Peyer's patch (tissue), 4 donors: Measurements from ENCODE around the gene RNPEP. TPM values are rescaled to one million over a fixed set of nuclear protein-coding genes. Genes with fewer than 3 reads are reported as not detected.
"Not testable (repeated sequence)": the region's sequence is repeated elsewhere in the genome, so short reads cannot be mapped to it uniquely, and the experiment has no call there.

Source experiments
- DNase-seq, 3 donors: peaks; one replicate each; pipeline ENCODE4 v3.0.0-alpha.2; 2017 to 2019
- H3K27ac ChIP-seq, 4 donors: fragments of 200-600 bp; sonication (generic); one replicate each; pipeline ENCODE4 v1.5.1; 2016 to 2019
- H3K27me3 ChIP-seq, 2 donors: fragments of 200-600 bp; sonication (generic); one replicate each; pipeline ENCODE4 v1.5.1; 2019
- H3K36me3 ChIP-seq, 3 donors: fragments of 200-600 bp; sonication (generic); one replicate each; pipeline ENCODE4 v1.5.1; 2016 to 2019
- H3K4me1 ChIP-seq, 4 donors: fragments of 200-600 bp; sonication (generic); one replicate each; pipeline ENCODE4 v1.5.1; 2016 to 2019
- H3K4me3 ChIP-seq, 4 donors: fragments of 200-600 bp; sonication (generic); 1 replicate in 3 of 4; 2 replicates in 1 of 4; pipeline ENCODE4 v1.5.1; 2016 to 2019; ENCODE audit warnings: mild to moderate bottlenecking in 1 of 4
- H3K9me3 ChIP-seq, 4 donors: fragments of 200-600 bp; sonication (generic); one replicate each; pipeline ENCODE4 v1.5.1; 2016 to 2019; ENCODE audit warnings: mild to moderate bottlenecking in 1 of 4
- POLR2A ChIP-seq, 2 donors: fragments of 450-650 bp; IDR thresholded peaks; one replicate each; pipeline ENCODE4 v1.5.1; 2017; ENCODE audit warnings: antibody characterized with exemption in 2 of 2, mild to moderate bottlenecking in 2 of 2, moderate library complexity in 2 of 2
- total RNA-seq, 4 donors: library from RNA; depleted of rRNA; stranded (reverse); fragments of >200 nt; gene quantifications; one replicate each; pipeline ENCODE4 v1.1.0, GENCODE V29; 2016
- TF ChIP-seq, protein P1 (sequence below), 6 experiments: fragments of 450-650 bp in 4 of 6; fragments of 200-600 bp in 2 of 6; sonication (generic) in 1 of 6; IDR thresholded peaks; one replicate each; pipeline ENCODE4 v1.5.1; 2017 to 2019; ENCODE audit warnings: antibody characterized with exemption in 6 of 6, mild to moderate bottlenecking in 3 of 6, moderate library complexity in 1 of 6

The RNPEP gene
- total RNA-seq, 4 donors from 2014 or later, result 165 to 257 (median 204) TPM

DNA sequence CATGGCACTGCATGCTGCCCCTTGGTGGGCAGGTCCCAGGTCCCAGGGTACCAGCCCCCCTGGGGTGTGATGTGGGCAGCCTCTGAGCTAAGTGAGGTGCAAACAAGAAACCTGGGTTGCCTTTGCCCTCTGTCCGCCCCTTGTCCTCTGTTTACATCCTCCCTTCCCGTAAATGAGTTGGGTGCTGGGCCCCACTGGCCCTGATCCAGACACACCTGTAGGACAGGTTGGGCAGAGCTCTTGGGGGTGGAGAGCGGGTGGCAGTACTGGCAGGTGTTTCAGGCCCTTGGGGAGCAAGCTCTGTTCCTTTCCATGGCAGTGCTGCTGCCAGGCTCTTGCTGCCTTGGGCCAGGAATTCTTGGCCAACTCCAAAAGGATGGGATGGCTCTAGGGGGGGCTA, 63.8 kb downstream of the RNPEP start:
- TF ChIP-seq POLR2A (IDR thresholded peaks at IDR 0.05), result peak; percentile 49 to 83
- TF ChIP-seq, protein P1, sequence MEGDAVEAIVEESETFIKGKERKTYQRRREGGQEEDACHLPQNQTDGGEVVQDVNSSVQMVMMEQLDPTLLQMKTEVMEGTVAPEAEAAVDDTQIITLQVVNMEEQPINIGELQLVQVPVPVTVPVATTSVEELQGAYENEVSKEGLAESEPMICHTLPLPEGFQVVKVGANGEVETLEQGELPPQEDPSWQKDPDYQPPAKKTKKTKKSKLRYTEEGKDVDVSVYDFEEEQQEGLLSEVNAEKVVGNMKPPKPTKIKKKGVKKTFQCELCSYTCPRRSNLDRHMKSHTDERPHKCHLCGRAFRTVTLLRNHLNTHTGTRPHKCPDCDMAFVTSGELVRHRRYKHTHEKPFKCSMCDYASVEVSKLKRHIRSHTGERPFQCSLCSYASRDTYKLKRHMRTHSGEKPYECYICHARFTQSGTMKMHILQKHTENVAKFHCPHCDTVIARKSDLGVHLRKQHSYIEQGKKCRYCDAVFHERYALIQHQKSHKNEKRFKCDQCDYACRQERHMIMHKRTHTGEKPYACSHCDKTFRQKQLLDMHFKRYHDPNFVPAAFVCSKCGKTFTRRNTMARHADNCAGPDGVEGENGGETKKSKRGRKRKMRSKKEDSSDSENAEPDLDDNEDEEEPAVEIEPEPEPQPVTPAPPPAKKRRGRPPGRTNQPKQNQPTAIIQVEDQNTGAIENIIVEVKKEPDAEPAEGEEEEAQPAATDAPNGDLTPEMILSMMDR (IDR thresholded peaks at IDR 0.05), result peak in 2 of 6 experiments; percentile 3 to 27
- no peaks in the 10 kb centered on the region for H3K27me3 ChIP-seq
- H3K4me3 ChIP-seq, result no peak overlapping the region
- H3K9me3 ChIP-seq, result no peaks in the 10 kb centered on the region
- peak overlapping the region in 3 of 4 donors; percentile 79 to 96 (median 94) for H3K27ac ChIP-seq
- DNase-seq, result peak in 2 of 3 donors; percentile 92
- no peaks in the 10 kb centered on the region for H3K36me3 ChIP-seq
- peaks cover 0 to 29% (median 10%) of the 10 kb centered on the region in 4 donors for H3K4me1 ChIP-seq

DNA sequence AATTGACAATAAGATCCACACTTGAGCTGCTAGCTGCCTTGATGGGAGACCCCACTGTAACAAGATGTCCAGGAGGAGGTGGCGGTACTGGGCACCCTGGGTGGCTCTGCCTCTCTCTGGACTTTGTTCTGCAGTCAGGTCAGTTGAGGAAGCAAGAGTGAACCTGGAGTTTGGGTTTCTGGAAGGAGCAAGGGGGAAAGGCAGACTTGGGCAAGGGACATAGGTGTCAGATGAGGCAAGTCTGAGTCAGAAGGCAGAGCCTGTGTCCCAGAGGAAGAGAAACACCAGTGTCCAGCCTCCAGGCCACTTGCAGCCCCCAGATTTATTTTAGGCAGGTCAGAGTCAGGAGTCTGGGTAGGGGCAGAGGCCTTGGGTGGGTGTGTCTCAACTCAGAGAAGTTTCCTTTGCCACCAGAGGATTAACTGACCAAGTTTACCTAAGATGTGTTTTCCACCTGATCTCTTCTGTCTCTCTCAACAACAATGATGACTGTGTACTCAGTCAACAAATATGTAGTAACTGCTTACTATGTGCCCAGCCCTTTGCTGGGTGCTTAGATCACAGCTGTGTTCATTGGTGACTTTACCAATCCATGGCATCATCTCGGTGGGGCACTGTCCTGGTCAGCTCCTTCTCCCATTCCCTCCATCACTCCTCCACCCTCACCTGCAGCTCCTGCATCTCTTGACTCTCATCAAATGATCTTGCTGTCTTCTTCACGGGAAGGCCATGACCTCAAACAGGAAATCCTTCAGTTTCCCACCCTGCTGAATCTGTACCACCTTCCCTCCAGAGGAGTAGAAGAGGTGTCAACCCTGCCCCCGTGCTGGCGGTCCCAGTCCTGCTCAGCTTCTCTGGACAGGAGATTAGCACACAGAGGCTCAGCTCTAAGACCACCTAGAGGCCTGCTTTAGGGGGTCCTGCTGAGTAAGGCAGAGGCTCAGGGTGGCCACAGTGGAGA, 64.6 kb downstream of the RNPEP start:
- H3K4me1 ChIP-seq, result peaks cover 0 to 29% (median 10%) of the 10 kb centered on the region in 4 donors
- no peaks in the 10 kb centered on the region for H3K36me3 ChIP-seq
- TF ChIP-seq POLR2A (IDR thresholded peaks at IDR 0.05), result peak in 1 of 2 donors; percentile 40
- TF ChIP-seq, protein P1 (IDR thresholded peaks at IDR 0.05), result no peak
- H3K27me3 ChIP-seq, result no peaks in the 10 kb centered on the region
- H3K4me3 ChIP-seq, result no peak overlapping the region
- peak in 2 of 3 donors; percentile 68 to 69 for DNase-seq
- H3K9me3 ChIP-seq, result no peaks in the 10 kb centered on the region
- H3K27ac ChIP-seq, result peak overlapping the region in 3 of 4 donors; percentile 79 to 96 (median 94)

DNA sequence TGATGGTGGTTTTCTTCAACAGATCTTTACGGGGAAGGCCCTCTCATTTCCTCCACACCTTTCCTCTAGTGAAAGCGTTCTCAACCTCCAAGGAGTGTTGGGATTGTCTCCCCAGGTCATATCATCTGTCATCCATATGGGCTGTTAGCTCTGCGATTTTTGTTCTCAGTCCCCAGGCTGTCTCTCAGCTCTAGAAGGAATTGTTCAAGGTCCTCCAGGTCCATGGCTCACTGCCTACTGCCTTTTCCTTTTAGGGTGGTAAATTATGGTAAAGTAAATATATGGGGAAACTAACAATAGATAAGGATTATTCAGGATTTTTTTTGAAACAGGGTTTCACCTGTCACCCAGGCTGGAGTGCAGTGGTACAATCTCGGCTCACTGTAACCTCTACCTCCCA, 65.5 kb downstream of the RNPEP start:
- Histone ChIP-seq H3K4me1 (peaks cover 0 to 29% (median 6%) of the 10 kb centered on the region in 4 donors), H3K27ac (peak overlapping the region in 3 of 4 donors; percentile 79 to 96 (median 94)), H3K27me3 (no peaks in the 10 kb centered on the region), H3K9me3 (no peaks in the 10 kb centered on the region), H3K36me3 (no peaks in the 10 kb centered on the region), H3K4me3 (no peak overlapping the region)
- TF ChIP-seq, protein P1 (IDR thresholded peaks at IDR 0.05), result no peak
- TF ChIP-seq POLR2A (IDR thresholded peaks at IDR 0.05), result no peak
- DNase-seq, result no peak

DNA sequence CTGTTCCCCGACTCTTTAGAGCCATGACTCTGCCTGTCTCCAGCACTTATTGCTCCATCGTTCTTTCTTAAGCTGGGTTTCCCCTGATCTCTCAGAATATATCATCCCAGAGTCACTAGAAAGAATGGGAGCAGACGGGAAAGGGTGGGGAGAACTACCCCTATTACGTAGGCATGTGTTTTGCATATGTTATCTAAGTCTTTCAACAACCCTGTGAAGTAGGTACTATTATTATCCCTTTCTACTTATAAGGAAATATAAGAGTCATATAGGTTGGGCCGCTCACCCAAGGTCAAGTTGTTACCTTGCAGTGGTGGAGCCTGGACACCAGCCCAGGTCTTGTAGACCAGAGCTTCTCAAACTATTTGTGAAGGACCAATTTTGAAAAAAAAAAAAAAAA, 66.7 kb downstream of the RNPEP start:
- TF ChIP-seq, protein P1 (IDR thresholded peaks at IDR 0.05), result no peak
- peak in 1 of 2 donors; percentile 44 for TF ChIP-seq POLR2A (IDR thresholded peaks at IDR 0.05)
- H3K4me3 ChIP-seq, result no peak overlapping the region
- H3K4me1 ChIP-seq, result peaks cover 0 to 23% (median 6%) of the 10 kb centered on the region in 4 donors
- H3K27ac ChIP-seq, result peak overlapping the region in 3 of 4 donors; percentile 79 to 96 (median 94)
- no peaks in the 10 kb centered on the region for H3K27me3 ChIP-seq
- no peaks in the 10 kb centered on the region for H3K9me3 ChIP-seq
- DNase-seq, result peak in 1 of 3 donors; percentile 72
- no peaks in the 10 kb centered on the region for H3K36me3 ChIP-seq

DNA sequence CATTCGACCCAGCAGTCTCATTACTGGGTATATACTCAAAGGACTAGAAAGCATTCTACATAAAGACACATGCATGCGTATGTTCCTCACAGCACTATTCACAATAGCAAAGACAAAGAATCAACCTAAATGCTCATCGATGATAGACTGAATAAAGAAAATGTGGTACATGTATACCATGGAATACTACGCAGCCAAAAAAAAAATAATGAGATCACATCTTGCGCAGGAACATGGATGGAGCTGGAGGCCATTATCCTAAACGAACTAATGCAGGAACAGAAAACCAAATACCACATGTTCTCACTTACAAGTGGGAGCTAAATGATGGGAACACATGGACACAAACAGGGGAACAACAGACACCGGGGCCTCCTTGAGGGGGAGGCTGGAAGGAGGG, 71.6 kb downstream of the RNPEP start:
- H3K27me3 ChIP-seq, result no peaks in the 10 kb centered on the region
- H3K9me3 ChIP-seq, result no peaks in the 10 kb centered on the region
- H3K36me3 ChIP-seq, result no peaks in the 10 kb centered on the region
- no peak overlapping the region for H3K4me3 ChIP-seq
- no peak for TF ChIP-seq POLR2A (IDR thresholded peaks at IDR 0.05)
- TF ChIP-seq, protein P1 (IDR thresholded peaks at IDR 0.05), result no peak
- no peak for DNase-seq
- no peak overlapping the region for H3K27ac ChIP-seq
- peaks cover 0 to 9% (median 0%) of the 10 kb centered on the region in 4 donors for H3K4me1 ChIP-seq

DNA sequence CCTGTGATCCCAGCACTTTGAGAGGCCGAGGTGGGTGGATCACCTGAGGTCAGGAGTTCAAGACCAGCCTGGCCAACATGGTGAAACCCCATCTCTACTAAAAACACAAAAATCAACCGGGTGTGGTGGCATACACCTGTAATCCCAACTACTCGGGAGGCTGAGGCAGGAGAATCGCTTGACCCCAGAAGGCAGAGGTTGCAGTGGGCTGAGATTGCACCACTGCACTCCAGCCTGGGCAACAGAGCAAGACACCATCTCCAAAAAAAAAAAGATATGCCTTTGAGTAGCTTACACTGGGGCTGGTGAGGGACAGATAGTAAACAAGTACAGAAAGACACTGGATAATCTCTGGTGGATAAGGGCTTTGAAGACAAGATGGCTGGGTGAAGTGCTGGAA, 72.2 kb downstream of the RNPEP start:
- H3K4me3 ChIP-seq, H3K36me3 ChIP-seq, H3K9me3 ChIP-seq, DNase-seq, H3K4me1 ChIP-seq, H3K27me3 ChIP-seq, H3K27ac ChIP-seq: not testable (repeated sequence)
